Endodermal cell (in vitro differentiated cells): ENCODE data around the gene G3BP2. TPM values are rescaled to one million over a fixed set of nuclear protein-coding genes. Genes with fewer than 3 reads are reported as not detected.

Experiments used
- DNase-seq: peaks from one replicate; pipeline ENCODE4 v3.0.0-alpha.2; 2017
- H3K27ac ChIP-seq: 2 replicates; pipeline ENCODE4 v1.5.1; 2013; ENCODE audit warnings: mild to moderate bottlenecking, low read depth, low read length, moderate library complexity
- H3K27me3 ChIP-seq: 2 replicates; pipeline ENCODE4 v1.6.1; 2013; ENCODE audit warnings: mild to moderate bottlenecking, low read length, moderate library complexity; ENCODE audit not compliant: insufficient read depth, control insufficient read depth, poor library complexity, severe bottlenecking
- H3K36me3 ChIP-seq: 2 replicates; pipeline ENCODE4 v1.7.0; 2013; ENCODE audit warnings: mild to moderate bottlenecking, low read length, moderate library complexity; ENCODE audit not compliant: control insufficient read depth, insufficient read depth
- H3K4me1 ChIP-seq: one replicate; pipeline ENCODE4 v1.7.0; 2013; ENCODE audit warnings: low read length; ENCODE audit not compliant: control insufficient read depth, insufficient read depth
- H3K4me3 ChIP-seq: 2 replicates; pipeline ENCODE4 v1.5.1; 2013; ENCODE audit warnings: mild to moderate bottlenecking, low read length, moderate library complexity
- H3K9ac ChIP-seq: 2 replicates; pipeline ENCODE4 v1.6.1; 2013; ENCODE audit warnings: mild to moderate bottlenecking, low read length, moderate library complexity; ENCODE audit not compliant: poor library complexity, severe bottlenecking; ENCODE audit errors: extremely low read depth
- H3K9me3 ChIP-seq: 2 replicates; pipeline ENCODE4 v1.6.1; 2013; ENCODE audit warnings: mild to moderate bottlenecking, low read length, moderate library complexity; ENCODE audit not compliant: control insufficient read depth
- H3K27ac Mint-ChIP-seq: 2 replicates; pipeline ENCODE4 v1.8.0; 2020; ENCODE audit warnings: mixed read lengths
- H3K27me3 Mint-ChIP-seq: 2 replicates; pipeline ENCODE4 v1.8.0; 2021; ENCODE audit warnings: mild to moderate bottlenecking, mixed read lengths; ENCODE audit not compliant: insufficient read depth
- H3K36me3 Mint-ChIP-seq: 2 replicates; pipeline ENCODE4 v1.8.0; 2020; ENCODE audit warnings: low read depth, mixed read lengths
- H3K4me1 Mint-ChIP-seq: 2 replicates; pipeline ENCODE4 v1.8.0; 2020; ENCODE audit warnings: mixed read lengths
- H3K4me3 Mint-ChIP-seq: 2 replicates; pipeline ENCODE4 v1.8.0; 2020; ENCODE audit warnings: mild to moderate bottlenecking, moderate library complexity, mixed read lengths
- H3K9me3 Mint-ChIP-seq: 2 replicates; pipeline ENCODE4 v1.8.0; 2020; ENCODE audit warnings: mild to moderate bottlenecking, mixed read lengths
- WGBS, 2 experiments: methylation state at CpG; one replicate each; pipeline versions ENCODE4 v1.1.5 to v1.1.7; 2013; ENCODE audit warnings: missing lambda C conversion rate in 2 of 2, mixed read lengths in 1 of 2; ENCODE audit not compliant: insufficient coverage in 1 of 2, insufficient read length in 1 of 2; 5-methylcytosine and 5-hydroxymethylcytosine counted together
- total RNA-seq, 2 donors: library from RNA; stranded (reverse); fragmentation: NEBNext Ultra II Directional in 1 of 2; extraction: Animal tissue kit (Norgen Biotek cat#: 25700) in 1 of 2; gene quantifications; 2 replicates in 1 of 2; 3 replicates in 1 of 2; pipeline ENCODE4 v1.2.1, GENCODE V29; 2021
- TF ChIP-seq, protein P1 (sequence below): fragments of 200-600 bp; sonication (generic); conservative IDR thresholded peaks from 2 replicates; pipeline ENCODE4 v1.5.0; 2021; ENCODE audit warnings: antibody characterized with exemption, mild to moderate bottlenecking

Gene G3BP2
- total RNA-seq, 2 donors from 2014 or later: 176 to 183 TPM

DNA sequence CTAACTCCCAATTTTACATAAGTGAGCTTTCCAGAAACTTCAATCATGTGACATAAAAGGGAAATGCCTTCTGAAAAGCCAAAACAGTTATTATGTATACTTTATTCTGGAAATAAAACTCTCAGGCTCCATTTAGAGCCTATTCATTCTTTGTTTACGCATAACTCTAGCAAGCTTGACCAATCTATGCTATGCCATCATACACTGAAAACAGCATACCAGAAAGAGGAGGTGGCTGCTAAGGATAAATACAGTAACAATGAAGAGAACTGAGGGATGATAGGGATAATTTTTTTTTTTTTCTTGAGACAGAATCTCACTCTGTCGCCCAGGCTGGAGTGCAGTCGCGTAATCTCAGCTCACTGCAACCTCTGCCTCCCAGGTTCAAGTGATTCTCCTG, 67.3 kb downstream of the G3BP2 start:
- Mint-ChIP-seq H3K9me3 (no peaks in the 10 kb centered on the region), H3K27me3 (no peaks in the 10 kb centered on the region), H3K27ac (no peak overlapping the region), H3K36me3 (no peaks in the 10 kb centered on the region), H3K4me3 (no peak overlapping the region), H3K4me1 (no peaks in the 10 kb centered on the region)
- TF ChIP-seq, protein P1, sequence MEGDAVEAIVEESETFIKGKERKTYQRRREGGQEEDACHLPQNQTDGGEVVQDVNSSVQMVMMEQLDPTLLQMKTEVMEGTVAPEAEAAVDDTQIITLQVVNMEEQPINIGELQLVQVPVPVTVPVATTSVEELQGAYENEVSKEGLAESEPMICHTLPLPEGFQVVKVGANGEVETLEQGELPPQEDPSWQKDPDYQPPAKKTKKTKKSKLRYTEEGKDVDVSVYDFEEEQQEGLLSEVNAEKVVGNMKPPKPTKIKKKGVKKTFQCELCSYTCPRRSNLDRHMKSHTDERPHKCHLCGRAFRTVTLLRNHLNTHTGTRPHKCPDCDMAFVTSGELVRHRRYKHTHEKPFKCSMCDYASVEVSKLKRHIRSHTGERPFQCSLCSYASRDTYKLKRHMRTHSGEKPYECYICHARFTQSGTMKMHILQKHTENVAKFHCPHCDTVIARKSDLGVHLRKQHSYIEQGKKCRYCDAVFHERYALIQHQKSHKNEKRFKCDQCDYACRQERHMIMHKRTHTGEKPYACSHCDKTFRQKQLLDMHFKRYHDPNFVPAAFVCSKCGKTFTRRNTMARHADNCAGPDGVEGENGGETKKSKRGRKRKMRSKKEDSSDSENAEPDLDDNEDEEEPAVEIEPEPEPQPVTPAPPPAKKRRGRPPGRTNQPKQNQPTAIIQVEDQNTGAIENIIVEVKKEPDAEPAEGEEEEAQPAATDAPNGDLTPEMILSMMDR: no peak
- Histone ChIP-seq H3K4me3 (no peak overlapping the region), H3K9me3 (no peaks in the 10 kb centered on the region), H3K9ac (no peak overlapping the region), H3K27ac (no peak overlapping the region), H3K27me3 (no peaks in the 10 kb centered on the region), H3K4me1 (no peaks in the 10 kb centered on the region), H3K36me3 (no peaks in the 10 kb centered on the region)
- no peak for DNase-seq
- 74% methylated on average over 4 of the region's 4 CpGs; no CpG with 5 or more reads in 1 of the 2 experiments for WGBS, 2 experiments

DNA sequence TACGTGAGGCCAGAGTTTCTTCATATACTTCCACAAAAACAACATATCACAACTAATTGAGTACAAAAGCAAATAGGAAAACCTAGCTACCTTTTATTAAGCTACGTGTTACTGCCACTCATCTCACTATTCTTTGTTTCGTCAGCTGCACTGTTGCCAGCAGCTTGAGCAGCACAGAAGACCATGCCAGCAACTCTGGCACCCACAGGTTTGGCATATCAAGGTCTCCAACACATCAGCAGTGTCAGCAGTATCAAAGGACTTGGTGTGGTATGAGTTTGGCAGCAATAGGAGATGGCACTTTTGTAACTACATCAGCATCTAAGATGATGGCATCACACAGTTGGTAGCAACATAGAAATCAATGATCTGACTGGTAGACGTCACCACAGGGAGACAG, 73.6 kb downstream of the G3BP2 start:
- no peaks in the 10 kb centered on the region for H3K4me1 Mint-ChIP-seq
- H3K36me3 ChIP-seq: no peaks in the 10 kb centered on the region
- no peak overlapping the region for H3K27ac Mint-ChIP-seq
- no peaks in the 10 kb centered on the region for H3K27me3 Mint-ChIP-seq
- 93 to 100% methylated on average over 4 of the region's 4 CpGs for WGBS, 2 experiments
- no peak overlapping the region for H3K27ac ChIP-seq
- no peak overlapping the region for H3K9ac ChIP-seq
- H3K9me3 Mint-ChIP-seq: no peaks in the 10 kb centered on the region
- no peak overlapping the region for H3K4me3 Mint-ChIP-seq
- DNase-seq: no peak
- no peaks in the 10 kb centered on the region for H3K27me3 ChIP-seq
- H3K4me1 ChIP-seq: no peaks in the 10 kb centered on the region
- TF ChIP-seq, protein P1: no peak
- H3K36me3 Mint-ChIP-seq: no peaks in the 10 kb centered on the region
- no peak overlapping the region for H3K4me3 ChIP-seq
- H3K9me3 ChIP-seq: no peaks in the 10 kb centered on the region

DNA sequence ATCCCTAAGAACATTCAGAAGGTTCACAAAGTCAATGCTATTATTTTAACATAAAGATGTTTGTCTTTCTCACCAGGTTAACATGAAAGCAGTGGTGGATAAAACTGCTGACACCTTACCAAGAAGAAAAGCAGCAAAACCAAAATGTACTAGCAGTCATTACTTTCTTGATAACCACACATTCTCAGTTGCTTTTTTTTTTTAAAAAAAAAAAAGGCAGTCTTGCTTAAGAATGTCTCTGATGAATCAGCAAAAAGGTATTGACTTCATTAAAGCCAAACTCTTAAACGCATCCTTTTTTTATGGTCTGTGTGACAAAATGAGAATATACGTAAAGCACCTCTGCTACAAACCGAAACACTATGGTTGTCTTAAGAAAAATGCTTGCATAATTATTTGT, 74.8 kb downstream of the G3BP2 start:
- Histone ChIP-seq H3K27ac (no peak overlapping the region), H3K4me1 (no peaks in the 10 kb centered on the region), H3K36me3 (no peaks in the 10 kb centered on the region), H3K27me3 (no peaks in the 10 kb centered on the region), H3K9ac (no peak overlapping the region), H3K9me3 (no peaks in the 10 kb centered on the region), H3K4me3 (no peak overlapping the region)
- H3K4me1 Mint-ChIP-seq: no peaks in the 10 kb centered on the region
- no peak for DNase-seq
- TF ChIP-seq, protein P1: no peak
- H3K36me3 Mint-ChIP-seq: no peaks in the 10 kb centered on the region
- no peaks in the 10 kb centered on the region for H3K27me3 Mint-ChIP-seq
- WGBS, 2 experiments: 88 to 100% methylated on average over 2 to 3 of the region's 3 CpGs
- no peak overlapping the region for H3K27ac Mint-ChIP-seq
- H3K9me3 Mint-ChIP-seq: no peaks in the 10 kb centered on the region
- no peak overlapping the region for H3K4me3 Mint-ChIP-seq
